PC-9 (cell line): ENCODE data around the gene ENAM. TPM values are rescaled to one million over a fixed set of nuclear protein-coding genes. Genes with fewer than 3 reads are reported as not detected.
"Not testable (repeated sequence)": the region's sequence is repeated elsewhere in the genome, so short reads cannot be mapped to it uniquely, and the experiment has no call there.

Experiments
- BruUV-seq: library from RNA; stranded (reverse); fragments of 400-500 nt; replicated peaks from 2 replicates; lab custom pipeline; 2021; lab: Mats Ljungman, UMichigan
- CTCF ChIA-PET: fragments of 300-600 bp; sonication (Branson Sonifier 250); formaldehyde crosslinking; loops from one replicate; lab custom pipeline; 2022; ENCODE audit warnings: antibody characterized with exemption; lab: Charles Lee
- POLR2A ChIA-PET: fragments of 300-600 bp; sonication (Branson Sonifier 250); formaldehyde crosslinking; loops from one replicate; lab custom pipeline; 2022; ENCODE audit warnings: antibody characterized with exemption; ENCODE audit not compliant: unreplicated experiment; lab: Charles Lee
- DNase-seq, 2 experiments: peaks; one replicate each; pipeline versions ENCODE4 v3.0.0 to v3.0.0-alpha.2; 2015 to 2022; ENCODE audit warnings: mixed read lengths in 1 of 2
- H2AFZ ChIP-seq: fragments of 200-600 bp; sonication (generic); 2 replicates; pipeline ENCODE4 v1.8.1; 2017; ENCODE audit warnings: antibody characterized with exemption
- H3F3A ChIP-seq: fragments of 200-600 bp; sonication (generic); 2 replicates; pipeline ENCODE4 v1.8.1; 2017; ENCODE audit warnings: antibody characterized with exemption, mild to moderate bottlenecking, low read depth; ENCODE audit not compliant: insufficient read depth
- H3K27ac ChIP-seq: fragments of 200-600 bp; sonication (generic); 2 replicates; pipeline ENCODE4 v1.6.1; 2016; ENCODE audit warnings: mixed run types
- H3K27me3 ChIP-seq: fragments of 200-600 bp; sonication (generic); 2 replicates; pipeline ENCODE4 v1.6.1; 2016; ENCODE audit warnings: low read depth, mixed run types; ENCODE audit not compliant: insufficient read depth
- H3K36me3 ChIP-seq: fragments of 200-600 bp; sonication (generic); 2 replicates; pipeline ENCODE4 v1.6.1; 2016; ENCODE audit warnings: low read depth, mixed run types
- H3K4me1 ChIP-seq: fragments of 200-600 bp; sonication (generic); replicated peaks from 2 replicates; pipeline ENCODE4 v1.6.1; 2016; ENCODE audit warnings: mixed run types; ENCODE audit not compliant: insufficient read depth
- H3K4me2 ChIP-seq: fragments of 200-600 bp; sonication (generic); 2 replicates; pipeline ENCODE4 v1.6.1; 2017; ENCODE audit warnings: mixed run types
- H3K4me3 ChIP-seq: fragments of 200-600 bp; sonication (generic); 2 replicates; pipeline ENCODE4 v1.6.1; 2016; ENCODE audit warnings: mixed run types
- H3K79me2 ChIP-seq: fragments of 200-600 bp; sonication (generic); 2 replicates; pipeline ENCODE4 v1.6.1; 2017; ENCODE audit warnings: low read depth, mixed run types
- H3K9me2 ChIP-seq: fragments of 200-600 bp; sonication (generic); 2 replicates; pipeline ENCODE4 v1.8.1; 2017; ENCODE audit warnings: mild to moderate bottlenecking; ENCODE audit not compliant: insufficient read depth
- H3K9me3 ChIP-seq: fragments of 200-600 bp; sonication (generic); 2 replicates; pipeline ENCODE4 v1.8.1; 2016; ENCODE audit warnings: low read depth; ENCODE audit not compliant: insufficient read depth
- H4K20me1 ChIP-seq: fragments of 200-600 bp; sonication (generic); 2 replicates; pipeline ENCODE4 v1.8.1; 2017; ENCODE audit not compliant: insufficient read depth
- EZH2 ChIP-seq: fragments of 200-600 bp; sonication (generic); IDR thresholded peaks from 2 replicates; pipeline ENCODE4 v1.8.0; 2017; ENCODE audit warnings: antibody characterized with exemption, low read depth
- intact Hi-C: fragments of 100-400 bp; cut with micrococcal nuclease; formaldehyde crosslinking; loops from one replicate; pipeline ENCODE4 v1.10.0; 2022; ENCODE audit not compliant: unreplicated experiment
- total RNA-seq: library from RNA; stranded (reverse); gene quantifications from 2 replicates; pipeline ENCODE4 v1.2.3, GENCODE V29; 2021
- TF ChIP-seq, protein P1 (sequence below): fragments of 200-600 bp; sonication (generic); conservative IDR thresholded peaks from 2 replicates; pipeline ENCODE4 v1.6.1; 2017; ENCODE audit warnings: mixed run types, antibody characterized with exemption, mild to moderate bottlenecking, moderate library complexity

The ENAM gene
- total RNA-seq, 1 experiment from 2014 or later = not detected

GRCh38 chr4:70658418-70658817, 29.9 kb downstream of the ENAM start:
- no peaks in the 10 kb centered on the region for H3K9me2 ChIP-seq
- no peaks in the 10 kb centered on the region for H3K79me2 ChIP-seq
- DNase-seq = no peak
- intact Hi-C loops = no loop called here
- no peak overlapping the region for H3K4me2 ChIP-seq
- ChIA-PET POLR2A (no interaction called here), CTCF (no interaction called here)
- H3F3A ChIP-seq = no peaks in the 10 kb centered on the region
- H3K27me3 ChIP-seq = no peaks in the 10 kb centered on the region
- H3K9me3 ChIP-seq = no peaks in the 10 kb centered on the region
- H4K20me1 ChIP-seq = no peaks in the 10 kb centered on the region
- no peaks in the 10 kb centered on the region for H3K36me3 ChIP-seq
- no peak overlapping the region for H3K4me3 ChIP-seq
- TF ChIP-seq, protein P1, sequence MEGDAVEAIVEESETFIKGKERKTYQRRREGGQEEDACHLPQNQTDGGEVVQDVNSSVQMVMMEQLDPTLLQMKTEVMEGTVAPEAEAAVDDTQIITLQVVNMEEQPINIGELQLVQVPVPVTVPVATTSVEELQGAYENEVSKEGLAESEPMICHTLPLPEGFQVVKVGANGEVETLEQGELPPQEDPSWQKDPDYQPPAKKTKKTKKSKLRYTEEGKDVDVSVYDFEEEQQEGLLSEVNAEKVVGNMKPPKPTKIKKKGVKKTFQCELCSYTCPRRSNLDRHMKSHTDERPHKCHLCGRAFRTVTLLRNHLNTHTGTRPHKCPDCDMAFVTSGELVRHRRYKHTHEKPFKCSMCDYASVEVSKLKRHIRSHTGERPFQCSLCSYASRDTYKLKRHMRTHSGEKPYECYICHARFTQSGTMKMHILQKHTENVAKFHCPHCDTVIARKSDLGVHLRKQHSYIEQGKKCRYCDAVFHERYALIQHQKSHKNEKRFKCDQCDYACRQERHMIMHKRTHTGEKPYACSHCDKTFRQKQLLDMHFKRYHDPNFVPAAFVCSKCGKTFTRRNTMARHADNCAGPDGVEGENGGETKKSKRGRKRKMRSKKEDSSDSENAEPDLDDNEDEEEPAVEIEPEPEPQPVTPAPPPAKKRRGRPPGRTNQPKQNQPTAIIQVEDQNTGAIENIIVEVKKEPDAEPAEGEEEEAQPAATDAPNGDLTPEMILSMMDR = no peak
- no peak for TF ChIP-seq EZH2
- no TSS peak for BruUV-seq
- H3K4me1 ChIP-seq = no peaks in the 10 kb centered on the region
- no peak overlapping the region for H2AFZ ChIP-seq
- H3K27ac ChIP-seq = no peak overlapping the region

DNA sequence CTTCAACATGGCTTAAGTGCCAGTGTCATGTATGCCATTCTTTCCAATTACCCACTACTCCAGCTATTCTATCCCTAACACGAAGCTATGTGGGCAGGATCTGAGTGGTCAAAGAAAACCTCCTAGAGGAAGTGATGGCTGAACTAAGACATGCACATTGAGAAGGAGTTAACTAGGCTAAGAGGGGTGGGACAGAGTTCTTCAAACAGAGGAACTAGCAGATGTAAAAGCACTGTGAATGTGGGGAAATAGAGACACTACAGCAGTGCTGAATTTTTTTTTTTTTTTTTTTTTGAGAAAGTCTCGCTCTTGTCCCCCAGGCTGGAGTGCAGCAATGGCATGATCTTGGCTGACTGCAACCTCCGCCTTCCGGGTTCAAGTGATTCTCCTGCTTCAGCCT, 31.6 kb downstream of the ENAM start:
- no peaks in the 10 kb centered on the region for H4K20me1 ChIP-seq
- no peak for TF ChIP-seq EZH2
- TF ChIP-seq, protein P1 = no peak
- ChIA-PET POLR2A (no interaction called here), CTCF (no interaction called here)
- no TSS peak for BruUV-seq
- no peaks in the 10 kb centered on the region for H3F3A ChIP-seq
- no peaks in the 10 kb centered on the region for H3K27me3 ChIP-seq
- H3K27ac ChIP-seq = no peak overlapping the region
- no peaks in the 10 kb centered on the region for H3K9me2 ChIP-seq
- no peaks in the 10 kb centered on the region for H3K36me3 ChIP-seq
- no peaks in the 10 kb centered on the region for H3K79me2 ChIP-seq
- no peaks in the 10 kb centered on the region for H3K9me3 ChIP-seq
- H3K4me3 ChIP-seq = no peak overlapping the region
- H3K4me1 ChIP-seq = no peaks in the 10 kb centered on the region
- H3K4me2 ChIP-seq = no peak overlapping the region
- intact Hi-C loops = no loop called here
- no peak overlapping the region for H2AFZ ChIP-seq
- no peak for DNase-seq

GRCh38 chr4:70661309-70661922, 32.9 kb downstream of the ENAM start:
- H3K4me2 ChIP-seq, H2AFZ ChIP-seq, CTCF ChIA-PET, H4K20me1 ChIP-seq, POLR2A ChIA-PET, H3K36me3 ChIP-seq, H3K4me3 ChIP-seq, H3K9me2 ChIP-seq, H3K4me1 ChIP-seq, H3K9me3 ChIP-seq, intact Hi-C loops, H3F3A ChIP-seq, H3K27ac ChIP-seq, DNase-seq, H3K27me3 ChIP-seq, BruUV-seq, H3K79me2 ChIP-seq: not testable (repeated sequence)

DNA sequence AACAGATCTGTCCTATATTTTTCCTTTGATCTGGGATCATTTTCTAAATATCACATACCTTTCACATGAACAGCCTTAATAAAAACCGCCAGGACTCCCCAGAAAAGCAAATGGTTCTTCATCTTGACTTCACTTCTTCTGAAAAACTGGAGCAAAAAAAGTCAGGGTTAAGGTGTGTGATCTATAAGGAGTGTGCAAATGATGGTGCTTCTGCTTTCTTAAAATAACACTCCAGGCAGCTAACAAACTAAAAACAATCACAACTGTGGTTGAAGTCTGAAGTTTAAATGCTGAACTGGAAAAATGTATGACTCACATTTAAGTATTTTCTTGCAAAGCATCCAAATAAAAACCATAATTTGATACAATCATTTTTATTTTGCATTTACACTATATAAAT, 37.8 kb downstream of the ENAM start, which contains the start of gene JCHAIN:
TSS of gene JCHAIN (minus strand) at position 140 of the 400 bp plus-strand sequence. CDS start at position 122, 18 bp downstream.
- no peaks in the 10 kb centered on the region for H3F3A ChIP-seq
- POLR2A ChIA-PET = no interaction called here
- H3K79me2 ChIP-seq = no peaks in the 10 kb centered on the region
- no peak within 1 kb of the TSS for H3K4me2 ChIP-seq
- H3K9me2 ChIP-seq = no peaks in the 10 kb centered on the region
- CTCF ChIA-PET = no interaction called here
- intact Hi-C loops = no loop called here
- no peaks in the 10 kb centered on the region for H3K9me3 ChIP-seq
- no peaks in the 10 kb centered on the region for H3K27me3 ChIP-seq
- no peak within 1 kb of the TSS for H3K27ac ChIP-seq
- H3K36me3 ChIP-seq = no peaks in the 10 kb centered on the region
- no peaks in the 10 kb centered on the region for H3K4me1 ChIP-seq
- H4K20me1 ChIP-seq = no peaks in the 10 kb centered on the region
- no peak within 1 kb of the TSS for H3K4me3 ChIP-seq
- H2AFZ ChIP-seq = no peak within 1 kb of the TSS
- DNase-seq = no peak
- no TSS peak for BruUV-seq
- TF ChIP-seq, protein P1 = no peak
